NCI-H2196 (cell line): Measurements from ENCODE around the gene KLHL41.
"Not testable (repeated sequence)": the region's sequence is repeated elsewhere in the genome, so short reads cannot be mapped to it uniquely, and the experiment has no call there.

Source experiments
- DNase-seq: peaks from one replicate; lab custom pipeline; 2025; ENCODE audit not compliant: unreplicated experiment; lab: John Stamatoyannopoulos, UW

Gene KLHL41

GRCh38 chr2:169571571-169571970, 62.1 kb downstream of the KLHL41 start:
- no peak for DNase-seq

DNA sequence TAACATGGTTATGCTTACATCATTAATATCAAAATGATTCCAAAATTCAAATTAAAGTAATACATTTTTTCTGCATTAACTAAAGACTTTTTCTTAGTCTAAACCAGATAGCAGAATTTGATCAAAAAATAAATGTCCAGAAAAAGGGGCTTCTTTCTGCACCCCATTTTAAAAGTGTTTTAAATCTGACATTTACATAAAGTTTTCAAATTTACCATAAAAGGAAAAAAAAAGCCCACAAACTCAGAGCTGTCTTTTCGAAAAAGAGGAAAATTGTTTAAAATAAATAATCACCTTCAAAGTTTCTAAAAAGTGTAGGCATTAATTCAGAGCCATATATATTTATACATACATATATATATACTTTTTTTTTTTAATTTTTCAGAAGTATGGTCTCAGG, 62.7 kb downstream of the KLHL41 start:
- DNase-seq, result no peak

- DNase-seq, result no peak
These were observed 63.3 kb downstream of the KLHL41 start for GRCh38 chr2:169572821-169573159.

DNA sequence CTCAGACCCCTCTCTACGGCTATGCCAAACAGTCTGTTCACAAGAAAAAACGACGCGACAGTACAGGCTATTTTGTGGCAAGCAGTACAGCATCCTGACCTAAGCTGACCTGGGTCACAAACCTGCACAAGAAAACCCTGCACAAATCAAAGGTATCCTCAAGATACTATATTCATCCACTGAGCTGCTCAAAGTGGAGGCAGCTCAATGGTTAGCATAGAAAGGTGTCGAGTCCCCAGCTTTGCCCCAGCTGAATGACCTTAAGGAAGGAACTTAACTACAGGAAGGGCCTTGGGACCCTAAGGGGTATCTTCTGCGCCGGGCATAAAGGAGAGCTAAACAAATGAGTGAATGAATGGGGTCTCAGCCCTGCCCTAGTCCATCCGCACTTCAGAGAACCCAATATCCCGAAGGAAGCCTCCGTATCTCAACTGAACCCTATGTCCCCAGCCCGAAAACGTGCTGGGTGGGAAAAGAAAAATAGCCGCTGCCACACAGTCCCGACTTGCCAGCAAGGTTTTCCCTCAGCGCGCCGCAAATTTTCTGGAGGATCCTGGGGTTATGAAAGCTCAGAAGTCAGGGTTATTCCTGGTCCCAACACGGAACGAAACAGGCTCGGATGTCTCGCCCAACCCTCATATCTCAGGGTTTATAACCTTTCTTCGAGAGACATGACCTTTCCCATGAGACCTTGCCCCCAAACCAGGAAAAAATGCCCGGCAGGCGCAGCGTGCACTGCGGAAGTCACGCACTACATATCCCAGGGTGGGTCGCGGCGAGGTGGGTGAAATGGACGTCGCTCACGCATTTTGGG, 63.9 kb downstream of the KLHL41 start, which contains the start of gene FASTKD1:
Gene FASTKD1 (minus strand): TSS at position 706 of the 814 bp plus-strand sequence. CDS start 1,836 bp downstream, outside the sequence.
- DNase-seq, result peak; percentile 93

GRCh38 chr2:169573974-169574299, 64.4 kb downstream of the KLHL41 start:
- DNase-seq, result no peak

DNA sequence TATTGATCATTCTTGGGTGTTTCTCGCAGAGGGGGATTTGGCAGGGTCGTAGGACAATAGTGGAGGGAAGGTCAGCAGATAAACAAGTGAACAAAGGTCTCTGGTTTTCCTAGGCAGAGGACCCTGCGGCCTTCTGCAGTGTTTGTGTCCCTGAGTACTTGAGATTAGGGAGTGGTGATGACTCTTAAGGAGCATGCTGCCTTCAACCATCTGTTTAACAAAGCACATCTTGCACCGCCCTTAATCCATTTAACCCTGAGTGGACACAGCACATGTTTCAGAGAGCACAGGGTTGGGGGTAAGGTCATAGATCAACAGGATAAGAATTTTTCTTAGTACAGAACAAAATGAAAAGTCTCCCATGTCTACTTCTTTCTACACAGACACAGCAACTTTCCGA, 65.0 kb downstream of the KLHL41 start:
- not testable (repeated sequence) for DNase-seq

GRCh38 chr2:169575264-169575663, 65.8 kb downstream of the KLHL41 start:
- DNase-seq, result not testable (repeated sequence)
